Neural cell (in vitro differentiated cells): ENCODE measurements around the gene PPP2R5D. TPM values are rescaled to one million over a fixed set of nuclear protein-coding genes. Genes with fewer than 3 reads are reported as not detected.
A peak's percentile ranks its signal among the peaks of the same experiment; 100 is the strongest.

Experiments used
- H2AFZ ChIP-seq: fragments of 200-600, 300-800 bp; sonication (generic), shearing (Covaris generic); 2 replicates; pipeline ENCODE4 v1.6.0; 2014; ENCODE audit warnings: low read depth, mild to moderate bottlenecking, antibody characterized with exemption, low read length, moderate library complexity
- H3F3A ChIP-seq: fragments of 200-600 bp; shearing (Covaris generic); 2 replicates; pipeline ENCODE4 v1.6.1; 2016; ENCODE audit warnings: mild to moderate bottlenecking, moderate library complexity, mixed read lengths, antibody characterized with exemption, low read length; ENCODE audit not compliant: insufficient read depth, poor library complexity, severe bottlenecking
- H3K27ac ChIP-seq: fragments of 200-600, 300-800 bp; sonication (generic), shearing (Covaris generic); 2 replicates; pipeline ENCODE4 v1.5.1; 2014; ENCODE audit warnings: mild to moderate bottlenecking, low read length, moderate library complexity
- H3K27me3 ChIP-seq: fragments of 300-800, 200-600 bp; sonication (generic), shearing (Covaris generic); 2 replicates; pipeline ENCODE4 v1.6.0; 2014; ENCODE audit warnings: mild to moderate bottlenecking, low read depth, low read length, moderate library complexity; ENCODE audit not compliant: insufficient read depth
- H3K36me3 ChIP-seq: fragments of 300-800, 200-600 bp; sonication (generic), shearing (Covaris generic); 2 replicates; pipeline ENCODE4 v1.5.1; 2014; ENCODE audit warnings: mild to moderate bottlenecking, antibody characterized with exemption, low read length, moderate library complexity; ENCODE audit not compliant: insufficient read depth
- H3K4me2 ChIP-seq: fragments of 300-800, 200-600 bp; sonication (generic), shearing (Covaris generic); 2 replicates; pipeline ENCODE4 v1.6.0; 2014; ENCODE audit warnings: mild to moderate bottlenecking, low read length
- H3K4me3 ChIP-seq: fragments of 300-800, 200-600 bp; sonication (generic), shearing (Covaris generic); 2 replicates; pipeline ENCODE4 v1.5.1; 2014; ENCODE audit warnings: mild to moderate bottlenecking, low read length, moderate library complexity
- H3K79me2 ChIP-seq: fragments of 200-600 bp; shearing (Covaris generic); replicated peaks from 2 replicates; pipeline ENCODE4 v1.6.0; 2014; ENCODE audit warnings: mild to moderate bottlenecking, low read length, moderate library complexity; ENCODE audit not compliant: insufficient read depth
- H3K9ac ChIP-seq: fragments of 300-800, 200-600 bp; sonication (generic), shearing (Covaris generic); 2 replicates; pipeline ENCODE4 v1.6.1; 2016; ENCODE audit warnings: mild to moderate bottlenecking, low read length, mixed read lengths
- H3K9me2 ChIP-seq: fragments of 200-600 bp; shearing (Covaris generic); 2 replicates; pipeline ENCODE4 v1.6.1; 2016; ENCODE audit warnings: mild to moderate bottlenecking, low read length, mixed read lengths; ENCODE audit not compliant: insufficient read depth
- H3K9me3 ChIP-seq: fragments of 200-600, 300-800 bp; sonication (generic), shearing (Covaris generic); 2 replicates; pipeline ENCODE4 v1.6.1; 2016; ENCODE audit warnings: mild to moderate bottlenecking, mixed run types, low read length, moderate library complexity, mixed read lengths
- H4K20me1 ChIP-seq: fragments of 200-600 bp; shearing (Covaris generic); 2 replicates; pipeline ENCODE4 v1.6.1; 2016; ENCODE audit warnings: mild to moderate bottlenecking, mixed run types; ENCODE audit not compliant: insufficient read depth
- CTCF ChIP-seq: fragments of 450-650 bp; IDR thresholded peaks from 2 replicates; pipeline ENCODE4 v1.5.1; 2014; ENCODE audit warnings: antibody characterized with exemption, mild to moderate bottlenecking, moderate library complexity; ENCODE audit not compliant: poor library complexity, severe bottlenecking
- EP300 ChIP-seq: fragments of 450-650 bp; conservative IDR thresholded peaks from 2 replicates; pipeline ENCODE4 v1.6.1; 2014; ENCODE audit warnings: antibody characterized with exemption, mild to moderate bottlenecking, moderate library complexity; ENCODE audit not compliant: poor library complexity, severe bottlenecking
- EZH2 ChIP-seq: fragments of 200-600, 300-800 bp; shearing (Covaris generic), sonication (generic); IDR thresholded peaks from 2 replicates; pipeline ENCODE4 v1.6.1; 2014; ENCODE audit warnings: antibody characterized with exemption, low read length, borderline replicate concordance, mild to moderate bottlenecking; ENCODE audit not compliant: insufficient read depth, poor library complexity, severe bottlenecking
- MXI1 ChIP-seq: fragments of 450-650 bp; conservative IDR thresholded peaks from 2 replicates; pipeline ENCODE4 v1.6.1; 2014; ENCODE audit warnings: antibody characterized with exemption, mild to moderate bottlenecking; ENCODE audit not compliant: poor library complexity, severe bottlenecking
- POLR2AphosphoS5 ChIP-seq: IDR thresholded peaks from 2 replicates; pipeline ENCODE4 v1.6.1; 2012
- RAD21 ChIP-seq: fragments of 450-650 bp; conservative IDR thresholded peaks from 2 replicates; pipeline ENCODE4 v1.6.1; 2014; ENCODE audit warnings: antibody characterized with exemption, mild to moderate bottlenecking, moderate library complexity
- REST ChIP-seq: IDR thresholded peaks from 2 replicates; pipeline ENCODE4 v1.6.1; 2012; ENCODE audit warnings: borderline replicate concordance
- SMC3 ChIP-seq: fragments of 450-650 bp; conservative IDR thresholded peaks from 2 replicates; pipeline ENCODE4 v1.6.1; 2014; ENCODE audit warnings: antibody characterized with exemption, mild to moderate bottlenecking, moderate library complexity; ENCODE audit not compliant: poor library complexity
- TAF1 ChIP-seq: IDR thresholded peaks from 2 replicates; pipeline ENCODE4 v1.6.1; 2012; ENCODE audit warnings: low read depth
- polyA plus RNA-seq: library from polyadenylated mRNA; depleted of rRNA; stranded (reverse); fragments of >200 nt; gene quantifications from 2 replicates; pipeline ENCODE4 v1.2.3, GENCODE V29; 2014

The PPP2R5D gene
- polyA plus RNA-seq, 1 donor from 2014 or later = 41.1 TPM

GRCh38 chr6:43054206-43054943, 70.0 kb downstream of the PPP2R5D start:
- Histone ChIP-seq H3K4me2 (peak overlapping the region; percentile 28), H3K27ac (peak overlapping the region; percentile 72), H2AFZ (peak overlapping the region; percentile 23), H3K36me3 (no peaks in the 10 kb centered on the region), H3K9me3 (no peaks in the 10 kb centered on the region), H3K9me2 (no peaks in the 10 kb centered on the region), H3K79me2 (peaks cover 8% of the 10 kb centered on the region), H3K9ac (peak overlapping the region; percentile 88), H4K20me1 (no peaks in the 10 kb centered on the region), H3K27me3 (no peaks in the 10 kb centered on the region), H3K4me3 (peak overlapping the region; percentile 76), H3F3A (no peaks in the 10 kb centered on the region)
- no peak for TF ChIP-seq RAD21
- TF ChIP-seq MXI1 = no peak
- no peak for TF ChIP-seq EP300
- no peak for TF ChIP-seq EZH2
- no peak for TF ChIP-seq TAF1
- no peak for TF ChIP-seq REST
- TF ChIP-seq CTCF = no peak
- no peak for TF ChIP-seq POLR2AphosphoS5
- TF ChIP-seq SMC3 = no peak

- Histone ChIP-seq H3K9me3 (no peaks in the 10 kb centered on the region), H3K36me3 (no peaks in the 10 kb centered on the region), H2AFZ (no peak overlapping the region), H3K79me2 (peaks cover 10% of the 10 kb centered on the region), H3K9ac (no peak overlapping the region), H3K4me3 (no peak overlapping the region), H3K27ac (no peak overlapping the region), H3K9me2 (no peaks in the 10 kb centered on the region), H3K27me3 (no peaks in the 10 kb centered on the region), H4K20me1 (no peaks in the 10 kb centered on the region), H3K4me2 (no peak overlapping the region), H3F3A (no peaks in the 10 kb centered on the region)
- TF ChIP-seq TAF1 = no peak
- TF ChIP-seq RAD21 = no peak
- no peak for TF ChIP-seq POLR2AphosphoS5
Measured at GRCh38 chr6:43055966-43056365, 71.6 kb downstream of the PPP2R5D start.
